K562 (cell line): Measurements from ENCODE around the gene USP43. TPM values are rescaled to one million over a fixed set of nuclear protein-coding genes. Genes with fewer than 3 reads are reported as not detected.

Source experiments
- ATAC-seq: fragments of 200-7000 bp; cut with Tn5 transposase; 3 replicates; pipeline ENCODE4 v1.9.1; 2020; ENCODE audit warnings: moderate library complexity
- BruUV-seq: library from RNA; stranded (reverse); fragments of 400-500 nt; replicated peaks from 2 replicates; lab custom pipeline; 2021; lab: Mats Ljungman, UMichigan
- CTCF ChIA-PET: fragments of 300-600 bp; formaldehyde crosslinking; extraction: SDS; loops from one replicate; lab custom pipeline; 2021; ENCODE audit warnings: low intra/inter-chr PET ratio; lab: Yijun Ruan, JAX
- POLR2A ChIA-PET: fragments of 300-600, 350-650 bp; sonication (Branson Sonifier 250); formaldehyde crosslinking; extraction: SDS; loops from one replicate; lab custom pipeline; 2021; ENCODE audit warnings: antibody characterized with exemption, inconsistent platforms; lab: Yijun Ruan, JAX
- DNase-seq, 4 experiments: peaks; one replicate each; pipeline versions ENCODE4 v3.0.0 to v3.0.0-alpha.2; 2011 to 2018; ENCODE audit warnings: low spot score in 3 of 4, mixed read lengths in 3 of 4; ENCODE audit errors: extremely low read depth in 1 of 4
- FAIRE-seq: peaks from 2 replicates; lab custom pipeline; 2011; peaks lifted over from hg19 to GRCh38; lab: Jason Lieb, UNC
- H2AFZ ChIP-seq: 2 replicates; pipeline ENCODE4 v1.6.0; 2011; ENCODE audit warnings: low read depth, low read length, control low read depth, inconsistent platforms
- H3K27ac ChIP-seq: fragments of 200-600 bp; 3 replicates; pipeline ENCODE4 v1.8.0; 2011; ENCODE audit warnings: low read depth, mild to moderate bottlenecking, control low read depth, inconsistent platforms, low read length, moderate library complexity, mixed read lengths; ENCODE audit errors: extremely low read depth
- H3K27me3 ChIP-seq, 2 experiments: fragments of 300-600 bp in 1 of 2; 2 replicates in 1 of 2; 3 replicates in 1 of 2; pipeline versions ENCODE4 v1.6.0 to v1.8.0; 2011; ENCODE audit warnings: inconsistent platforms in 2 of 2, low read length in 2 of 2, mild to moderate bottlenecking in 1 of 2, mixed read lengths in 1 of 2, moderate library complexity in 1 of 2; ENCODE audit not compliant: control insufficient read depth in 2 of 2, insufficient read depth in 2 of 2
- H3K36me3 ChIP-seq: fragments of 300-600 bp; 3 replicates; pipeline ENCODE4 v1.8.0; 2011; ENCODE audit warnings: mild to moderate bottlenecking, low read length, inconsistent platforms; ENCODE audit not compliant: control insufficient read depth, insufficient read depth
- H3K4me1 ChIP-seq, 2 experiments: fragments of 200-600 bp in 1 of 2; replicated peaks in 1 of 2; 2 replicates in 1 of 2; 3 replicates in 1 of 2; pipeline versions ENCODE4 v1.5.1 to v1.8.0; 2011; ENCODE audit warnings: inconsistent platforms in 2 of 2, low read length in 2 of 2, mild to moderate bottlenecking in 1 of 2, mixed read lengths in 1 of 2, moderate library complexity in 1 of 2; ENCODE audit not compliant: control insufficient read depth in 2 of 2, insufficient read depth in 2 of 2
- H3K4me2 ChIP-seq: 2 replicates; pipeline ENCODE4 v1.6.1; 2011; ENCODE audit warnings: low read length, control low read depth, inconsistent platforms, mixed read lengths; ENCODE audit not compliant: insufficient read depth
- H3K4me3 ChIP-seq: fragments of 200-600 bp; sonication (generic), shearing (Covaris generic); 2 replicates; pipeline ENCODE4 v1.5.1; 2016; ENCODE audit warnings: control low read depth, inconsistent platforms
- H3K79me2 ChIP-seq: fragments of 200-600 bp; 3 replicates; pipeline ENCODE4 v1.8.0; 2011; ENCODE audit warnings: low read length, inconsistent platforms; ENCODE audit not compliant: control insufficient read depth, insufficient read depth
- H3K9ac ChIP-seq, 2 experiments: 2 replicates each; pipeline versions ENCODE4 v1.6.0 to v1.6.1; 2011; ENCODE audit warnings: low read depth in 2 of 2, low read length in 2 of 2, control low read depth in 1 of 2, inconsistent platforms in 1 of 2, mild to moderate bottlenecking in 1 of 2, mixed read lengths in 1 of 2; ENCODE audit not compliant: insufficient read depth in 1 of 2
- H3K9me1 ChIP-seq: one replicate; pipeline ENCODE4 v1.6.0; 2011; ENCODE audit warnings: inconsistent platforms, mild to moderate bottlenecking, low read length, moderate library complexity; ENCODE audit not compliant: control insufficient read depth, insufficient read depth
- H3K9me3 ChIP-seq: replicated peaks from 2 replicates; pipeline ENCODE4 v1.5.1; 2011; ENCODE audit warnings: low read depth, low read length, inconsistent platforms; ENCODE audit not compliant: control insufficient read depth, insufficient read depth
- H4K20me1 ChIP-seq: replicated peaks from 2 replicates; pipeline ENCODE4 v1.6.1; 2011; ENCODE audit warnings: low read length, inconsistent platforms, mixed read lengths; ENCODE audit not compliant: control insufficient read depth, insufficient read depth
- ASH1L ChIP-seq: fragments of 450-650 bp; IDR thresholded peaks from 2 replicates; pipeline ENCODE4 v1.6.1; 2018; ENCODE audit warnings: borderline replicate concordance, mild to moderate bottlenecking, low read depth; ENCODE audit not compliant: partially characterized antibody
- USF1 ChIP-seq: sonication (generic); formaldehyde crosslinking; IDR thresholded peaks from 2 replicates; pipeline ENCODE4 v1.9.0; 2022; ENCODE audit warnings: mild to moderate bottlenecking, missing genetic modification reagents
- ZHX1 ChIP-seq: fragments of 150-350 bp; conservative IDR thresholded peaks from 2 replicates; pipeline ENCODE4 v1.6.1; 2014; ENCODE audit warnings: low read length
- ZNF121 ChIP-seq: sonication (generic); formaldehyde crosslinking; conservative IDR thresholded peaks from 2 replicates; pipeline ENCODE4 v1.8.0; 2022; ENCODE audit warnings: missing genetic modification reagents
- ZNF395 ChIP-seq: fragments of 200-800 bp; sonication (Bioruptor generic); IDR thresholded peaks from 2 replicates; pipeline ENCODE4 v1.6.1; 2017; ENCODE audit warnings: missing genetic modification characterization, missing compliant biosample characterization
- WGBS: fragments of 100-300 bp; shearing (Covaris generic); methylation state at CpG from one replicate; pipeline ENCODE4 v1.1.6; 2016; ENCODE audit warnings: low coverage, mixed read lengths; ENCODE audit not compliant: insufficient coverage; ENCODE audit errors: missing lambda C conversion rate; 5-methylcytosine and 5-hydroxymethylcytosine counted together
- in situ Hi-C: fragments of 300-500 bp; cut with MboI; formaldehyde crosslinking; loops from 4 replicates; pipeline ENCODE4 v1.15.0; 2018; ENCODE audit warnings: inconsistent platforms, mixed read lengths
- intact Hi-C: fragments of 100-400 bp; cut with micrococcal nuclease; formaldehyde crosslinking; loops from 2 replicates; pipeline ENCODE4 v1.14.2; 2022
- polyA plus RNA-seq, 8 experiments: library from polyadenylated mRNA; depleted of rRNA in 4 of 8; stranded (reverse) in 5 of 8; unstranded in 3 of 8; fragments of >200 nt; fragmentation: Nextera tagmentation in 2 of 8; fragmentation: Illumina TruSeq in 1 of 8; extraction: Ambion mirVana in 2 of 8; extraction: Trizol in 1 of 8; gene quantifications; 2 replicates each; pipeline versions ENCODE4 v1.2.1 to v1.2.3, GENCODE V29; 2011 to 2014; ENCODE audit warnings: inconsistent platforms in 1 of 8, missing spikeins in 1 of 8
- total RNA-seq, 7 experiments: library from RNA; depleted of rRNA in 6 of 7; stranded (reverse); fragments of >200 nt in 6 of 7; fragmentation: Illumina TruSeq in 2 of 7; extraction: Trizol in 2 of 7; gene quantifications; 2 replicates each; pipeline versions ENCODE4 v1.2.1 to v1.2.3, GENCODE V29; 2011 to 2021; ENCODE audit warnings: low replicate concordance in 1 of 7
- TF ChIP-seq, protein P1 (sequence below): fragments of 450-650 bp; IDR thresholded peaks from one replicate; pipeline ENCODE4 v1.6.1; 2018; ENCODE audit warnings: mild to moderate bottlenecking, moderate library complexity; ENCODE audit not compliant: partially characterized antibody

The USP43 gene
- total and polyA plus RNA-seq, 9 of the 15 experiments (the other 6 are each of a cell fraction or from before 2014, with no cell fraction given): 0.01 to 0.18 (median 0.06) TPM; not detected in 1

- Histone ChIP-seq H3K9me1 (no peaks in the 10 kb centered on the region), H3K27ac (no peak overlapping the region), H3K4me2 (no peak overlapping the region), H3K9me3 (no peaks in the 10 kb centered on the region), H3K79me2 (no peaks in the 10 kb centered on the region), H3K36me3 (no peaks in the 10 kb centered on the region)
- no peak for FAIRE-seq
- POLR2A ChIA-PET: no interaction called here
- 0% methylated on average over 1 of the region's 1 CpG for WGBS
- in situ Hi-C loops: no loop called here
- TF ChIP-seq USF1 (CRISPR knock-in tag) (no peak), ZNF395 (no peak), ASH1L (no peak), ZHX1 (no peak), ZNF121 (no peak)
- TF ChIP-seq, protein P1, sequence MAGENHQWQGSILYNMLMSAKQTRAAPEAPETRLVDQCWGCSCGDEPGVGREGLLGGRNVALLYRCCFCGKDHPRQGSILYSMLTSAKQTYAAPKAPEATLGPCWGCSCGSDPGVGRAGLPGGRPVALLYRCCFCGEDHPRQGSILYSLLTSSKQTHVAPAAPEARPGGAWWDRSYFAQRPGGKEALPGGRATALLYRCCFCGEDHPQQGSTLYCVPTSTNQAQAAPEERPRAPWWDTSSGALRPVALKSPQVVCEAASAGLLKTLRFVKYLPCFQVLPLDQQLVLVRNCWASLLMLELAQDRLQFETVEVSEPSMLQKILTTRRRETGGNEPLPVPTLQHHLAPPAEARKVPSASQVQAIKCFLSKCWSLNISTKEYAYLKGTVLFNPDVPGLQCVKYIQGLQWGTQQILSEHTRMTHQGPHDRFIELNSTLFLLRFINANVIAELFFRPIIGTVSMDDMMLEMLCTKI: no peak
- TF ChIP-seq, all 486 proteins: peak for 0
- no peak overlapping the region for H3K9ac ChIP-seq
- H3K27me3 ChIP-seq: no peaks in the 10 kb centered on the region; a peak in 1 of 5 replicates
- no peak for ATAC-seq
- no peaks in the 10 kb centered on the region for H4K20me1 ChIP-seq
- no TSS peak for BruUV-seq
- CTCF ChIA-PET: no interaction called here
- no peaks in the 10 kb centered on the region for H3K4me1 ChIP-seq
- H2AFZ ChIP-seq: no peak overlapping the region
- H3K4me3 ChIP-seq: no peak overlapping the region
- intact Hi-C loops: no loop called here
- no peak for DNase-seq
Measured at GRCh38 chr17:9760266-9760665, 114.9 kb downstream of the USP43 start.
